Mesenchymal stem cell (in vitro differentiated cells and primary cell): ENCODE measurements around the gene THBS1.

Experiments
- DNase-seq: peaks from one replicate; pipeline ENCODE4 v3.0.0-alpha.2; 2013
- H2AFZ ChIP-seq: one replicate; pipeline ENCODE4 v1.6.1; 2013; ENCODE audit warnings: low read depth, mild to moderate bottlenecking, control low read depth, inconsistent platforms, low read length, moderate library complexity
- H2AK5ac ChIP-seq: 2 replicates; pipeline ENCODE4 v1.6.1; 2013; ENCODE audit warnings: low read length, moderate library complexity, mild to moderate bottlenecking, inconsistent platforms; ENCODE audit not compliant: severe bottlenecking
- H2BK120ac ChIP-seq: one replicate; pipeline ENCODE4 v1.6.1; 2013; ENCODE audit warnings: low read depth, mild to moderate bottlenecking, inconsistent platforms, low read length, moderate library complexity
- H2BK12ac ChIP-seq, 2 experiments: one replicate each; pipeline ENCODE4 v1.6.1; 2013; ENCODE audit warnings: inconsistent platforms in 2 of 2, low read length in 2 of 2, mild to moderate bottlenecking in 2 of 2, moderate library complexity in 2 of 2, control low read depth in 1 of 2
- H2BK15ac ChIP-seq: one replicate; pipeline ENCODE4 v1.6.1; 2013; ENCODE audit warnings: mild to moderate bottlenecking, low read depth, inconsistent platforms; ENCODE audit not compliant: poor library complexity, severe bottlenecking
- H2BK5ac ChIP-seq: 2 replicates; pipeline ENCODE4 v1.6.1; 2013; ENCODE audit warnings: low read depth, mild to moderate bottlenecking, low read length, control low read depth, inconsistent platforms; ENCODE audit not compliant: poor library complexity, severe bottlenecking
- H3K14ac ChIP-seq, 2 experiments: one replicate each; pipeline ENCODE4 v1.6.1; 2013; ENCODE audit warnings: inconsistent platforms in 2 of 2, low read length in 2 of 2, control low read depth in 1 of 2, mild to moderate bottlenecking in 1 of 2, moderate library complexity in 1 of 2
- H3K18ac ChIP-seq, 2 experiments: one replicate each; pipeline ENCODE4 v1.6.1; 2013; ENCODE audit warnings: inconsistent platforms in 2 of 2, low read length in 2 of 2, control low read depth in 1 of 2, low read depth in 1 of 2, mild to moderate bottlenecking in 1 of 2
- H3K23ac ChIP-seq, 2 experiments: one replicate each; pipeline ENCODE4 v1.6.1; 2013; ENCODE audit warnings: inconsistent platforms in 2 of 2, low read length in 2 of 2, mild to moderate bottlenecking in 2 of 2, moderate library complexity in 2 of 2, control low read depth in 1 of 2
- H3K27ac ChIP-seq: 2 replicates; pipeline ENCODE4 v1.5.1; 2013; ENCODE audit warnings: mild to moderate bottlenecking, moderate library complexity, low read length, control low read depth, inconsistent platforms; ENCODE audit not compliant: poor library complexity, severe bottlenecking
- H3K27me3 ChIP-seq, 2 experiments: 2 replicates each; pipeline versions ENCODE4 v1.6.1 to v1.7.0; 2013; ENCODE audit warnings: low read length in 2 of 2, mild to moderate bottlenecking in 2 of 2, moderate library complexity in 2 of 2, control low read depth in 1 of 2, inconsistent platforms in 1 of 2; ENCODE audit not compliant: control insufficient read depth in 1 of 2, insufficient read depth in 1 of 2
- H3K36me3 ChIP-seq, 2 experiments: 2 replicates each; pipeline versions ENCODE4 v1.6.1 to v1.7.0; 2013; ENCODE audit warnings: low read length in 2 of 2, control low read depth in 1 of 2, inconsistent platforms in 1 of 2, low read depth in 1 of 2, mild to moderate bottlenecking in 1 of 2; ENCODE audit not compliant: insufficient read depth in 2 of 2, control insufficient read depth in 1 of 2
- H3K4ac ChIP-seq, 2 experiments: one replicate each; pipeline ENCODE4 v1.6.1; 2013; ENCODE audit warnings: inconsistent platforms in 2 of 2, low read length in 2 of 2, mild to moderate bottlenecking in 2 of 2, moderate library complexity in 2 of 2, control low read depth in 1 of 2, low read depth in 1 of 2
- H3K4me1 ChIP-seq: 2 replicates; pipeline ENCODE4 v1.6.1; 2013; ENCODE audit warnings: low read depth, low read length, control low read depth; ENCODE audit not compliant: control insufficient read depth, insufficient read depth
- H3K4me2 ChIP-seq: 2 replicates; pipeline ENCODE4 v1.6.1; 2013; ENCODE audit warnings: low read length, mild to moderate bottlenecking, inconsistent platforms; ENCODE audit not compliant: poor library complexity, severe bottlenecking
- H3K4me3 ChIP-seq, 2 experiments: 2 replicates each; pipeline versions ENCODE4 v1.5.1 to v1.7.0; 2013; ENCODE audit warnings: low read length in 2 of 2, mild to moderate bottlenecking in 2 of 2, control low read depth in 1 of 2, low read depth in 1 of 2; ENCODE audit not compliant: insufficient read depth in 1 of 2
- H3K79me1 ChIP-seq: replicated peaks from 2 replicates; pipeline ENCODE4 v1.6.1; 2013; ENCODE audit warnings: mild to moderate bottlenecking, control low read depth, low read length, inconsistent platforms; ENCODE audit not compliant: poor library complexity, severe bottlenecking
- H3K9ac ChIP-seq: 2 replicates; pipeline ENCODE4 v1.7.0; 2013; ENCODE audit warnings: mild to moderate bottlenecking, low read length, moderate library complexity
- H3K9me3 ChIP-seq: 2 replicates; pipeline ENCODE4 v1.7.0; 2013; ENCODE audit warnings: mild to moderate bottlenecking, low read length; ENCODE audit not compliant: control insufficient read depth
- H4K8ac ChIP-seq: one replicate; pipeline ENCODE4 v1.6.1; 2013; ENCODE audit warnings: inconsistent platforms, mild to moderate bottlenecking, low read length, moderate library complexity
- H4K91ac ChIP-seq: one replicate; pipeline ENCODE4 v1.6.1; 2013; ENCODE audit warnings: mild to moderate bottlenecking, low read length, inconsistent platforms
- WGBS: methylation state at CpG from one replicate; pipeline ENCODE4 v1.1.7; 2013; ENCODE audit warnings: mixed read lengths; 5-methylcytosine and 5-hydroxymethylcytosine counted together

Gene THBS1

GRCh38 chr15:39539466-39539865 is 41.4 kb upstream of the THBS1 start:
- Histone ChIP-seq H2BK120ac (no peak overlapping the region), H3K4me1 (no peaks in the 10 kb centered on the region), H3K23ac (no peak overlapping the region), H3K79me1 (no peaks in the 10 kb centered on the region), H3K4ac (no peak overlapping the region), H4K91ac (no peak overlapping the region), H3K36me3 (no peaks in the 10 kb centered on the region), H3K9me3 (peaks cover 5% of the 10 kb centered on the region), H3K14ac (no peak overlapping the region), H4K8ac (no peak overlapping the region), H3K27me3 (peaks cover 0 to 7% of the 10 kb centered on the region in 2 experiments), H2BK5ac (no peak overlapping the region), H3K9ac (no peak overlapping the region), H2AK5ac (no peak overlapping the region), H2BK15ac (no peak overlapping the region), H3K18ac (no peak overlapping the region), H2AFZ (no peak overlapping the region), H3K4me3 (no peak overlapping the region), H2BK12ac (no peak overlapping the region), H3K4me2 (no peak overlapping the region), H3K27ac (no peak overlapping the region)
- 96% methylated on average over 2 of the region's 2 CpGs for WGBS
- no peak for DNase-seq

DNA sequence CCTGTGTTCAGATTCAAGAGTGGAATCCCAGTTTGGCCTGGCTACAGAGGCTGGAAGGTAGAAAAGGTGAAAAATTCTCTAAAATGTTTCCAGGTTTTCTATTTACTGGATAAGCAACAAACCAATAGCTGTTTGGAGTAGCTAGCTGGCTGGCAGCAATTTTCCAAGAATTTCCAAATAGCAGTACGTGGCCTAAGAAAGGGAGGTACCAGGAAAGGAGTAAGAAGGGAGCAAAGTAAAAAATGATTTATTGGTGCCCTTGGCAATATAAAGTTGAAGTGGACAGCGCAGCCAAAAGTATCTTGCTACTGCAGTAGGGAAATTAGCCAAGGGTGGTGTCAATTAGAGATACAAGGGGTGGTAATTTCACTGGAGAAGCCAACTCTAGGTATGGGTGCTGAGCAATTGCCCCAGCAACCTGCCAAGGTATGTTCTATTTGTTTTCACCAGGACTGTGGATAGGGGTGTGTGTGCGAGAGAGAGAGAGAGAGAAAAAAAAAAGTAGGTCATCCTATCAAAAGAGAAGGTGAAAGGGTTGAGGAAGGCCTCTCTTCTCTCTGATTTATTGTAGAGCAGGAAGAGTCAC is 40.8 kb upstream of the THBS1 start:
- Histone ChIP-seq H3K4ac (no peak overlapping the region), H3K27ac (no peak overlapping the region), H3K36me3 (no peaks in the 10 kb centered on the region), H3K4me3 (no peak overlapping the region), H3K14ac (no peak overlapping the region), H2AFZ (no peak overlapping the region), H3K18ac (no peak overlapping the region), H3K4me2 (no peak overlapping the region), H3K27me3 (peaks cover 0 to 7% of the 10 kb centered on the region in 2 experiments), H2BK120ac (no peak overlapping the region), H3K9ac (no peak overlapping the region), H2BK5ac (no peak overlapping the region), H3K4me1 (no peaks in the 10 kb centered on the region), H3K79me1 (no peaks in the 10 kb centered on the region), H3K23ac (no peak overlapping the region), H2AK5ac (no peak overlapping the region), H4K8ac (no peak overlapping the region), H2BK12ac (no peak overlapping the region), H2BK15ac (no peak overlapping the region), H3K9me3 (peaks cover 10% of the 10 kb centered on the region), H4K91ac (no peak overlapping the region)
- WGBS = 85% methylated on average over 3 of the region's 3 CpGs
- DNase-seq = no peak

DNA sequence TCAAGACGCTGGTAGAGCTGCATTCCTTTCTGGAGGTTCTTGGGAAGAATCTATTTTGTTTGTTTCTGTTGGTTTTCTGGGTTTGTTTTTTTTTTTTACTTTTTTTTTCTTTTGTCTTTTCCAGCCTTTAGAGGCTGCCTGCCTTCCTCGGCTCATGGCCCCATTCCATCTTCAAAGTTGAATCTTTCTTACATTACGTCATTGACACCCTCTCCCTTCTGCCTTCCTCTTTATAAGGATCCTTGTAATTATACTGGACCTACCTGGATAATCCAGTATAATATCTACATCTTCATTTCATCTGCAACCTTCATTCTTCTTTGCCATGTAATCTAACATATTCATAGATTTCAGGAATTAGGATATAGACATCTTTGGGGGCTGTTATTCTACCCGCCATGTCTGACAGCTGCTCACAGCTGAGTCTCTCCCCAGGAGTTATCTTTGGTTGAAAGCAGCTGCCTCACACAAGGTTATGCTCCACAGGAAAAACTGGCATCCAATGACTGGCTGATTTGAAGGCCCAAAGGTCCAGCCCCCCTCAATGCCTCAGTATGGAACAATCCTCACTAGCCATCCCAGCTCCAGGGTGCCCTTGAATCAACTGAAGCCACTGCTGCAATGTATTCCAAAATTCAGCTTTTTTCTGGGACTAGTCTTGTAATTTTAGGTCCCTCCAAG is 38.4 kb upstream of the THBS1 start:
- no peak for DNase-seq
- 97% methylated on average over 4 of the region's 4 CpGs for WGBS
- H3K4ac ChIP-seq = no peak overlapping the region
- no peak overlapping the region for H2BK12ac ChIP-seq
- no peak overlapping the region for H3K4me3 ChIP-seq
- H3K23ac ChIP-seq = no peak overlapping the region
- H2AK5ac ChIP-seq = no peak overlapping the region
- H3K9ac ChIP-seq = no peak overlapping the region
- peaks cover 0 to 2% of the 10 kb centered on the region in 2 experiments for H3K27me3 ChIP-seq
- no peak overlapping the region for H2BK120ac ChIP-seq
- H3K4me1 ChIP-seq = no peaks in the 10 kb centered on the region
- H2AFZ ChIP-seq = no peak overlapping the region
- H3K18ac ChIP-seq = no peak overlapping the region
- H4K8ac ChIP-seq = no peak overlapping the region
- H3K27ac ChIP-seq = no peak overlapping the region
- H4K91ac ChIP-seq = no peak overlapping the region
- H3K9me3 ChIP-seq = peaks cover 18% of the 10 kb centered on the region
- H2BK5ac ChIP-seq = no peak overlapping the region
- H3K79me1 ChIP-seq = no peaks in the 10 kb centered on the region
- no peak overlapping the region for H3K4me2 ChIP-seq
- H3K36me3 ChIP-seq = no peaks in the 10 kb centered on the region
- H2BK15ac ChIP-seq = no peak overlapping the region
- H3K14ac ChIP-seq = no peak overlapping the region

- no peaks in the 10 kb centered on the region for H3K4me1 ChIP-seq
- H3K4ac ChIP-seq = no peak overlapping the region
- WGBS = 11% methylated on average over 1 of the region's 1 CpG
- H3K27ac ChIP-seq = no peak overlapping the region
- no peak overlapping the region for H2BK120ac ChIP-seq
- no peak overlapping the region for H3K4me2 ChIP-seq
- no peak overlapping the region for H2BK12ac ChIP-seq
- H3K18ac ChIP-seq = no peak overlapping the region
- no peak overlapping the region for H2BK15ac ChIP-seq
- H3K27me3 ChIP-seq = no peaks in the 10 kb centered on the region
- no peak overlapping the region for H3K4me3 ChIP-seq
- DNase-seq = no peak
- H3K79me1 ChIP-seq = no peaks in the 10 kb centered on the region
- no peak overlapping the region for H2BK5ac ChIP-seq
- no peak overlapping the region for H2AK5ac ChIP-seq
- no peak overlapping the region for H3K23ac ChIP-seq
- no peaks in the 10 kb centered on the region for H3K36me3 ChIP-seq
- H2AFZ ChIP-seq = no peak overlapping the region
- no peak overlapping the region for H3K14ac ChIP-seq
- H3K9ac ChIP-seq = no peak overlapping the region
- peaks cover 18% of the 10 kb centered on the region for H3K9me3 ChIP-seq
- H4K8ac ChIP-seq = no peak overlapping the region
- H4K91ac ChIP-seq = no peak overlapping the region
Observed at GRCh38 chr15:39543651-39544050, 37.2 kb upstream of the THBS1 start.
